ENCODE data around the gene ZNF354B.
"Not testable (repeated sequence)": the region's sequence is repeated elsewhere in the genome, so short reads cannot be mapped to it uniquely, and the experiment has no call there.

The ZNF354B gene

DNA sequence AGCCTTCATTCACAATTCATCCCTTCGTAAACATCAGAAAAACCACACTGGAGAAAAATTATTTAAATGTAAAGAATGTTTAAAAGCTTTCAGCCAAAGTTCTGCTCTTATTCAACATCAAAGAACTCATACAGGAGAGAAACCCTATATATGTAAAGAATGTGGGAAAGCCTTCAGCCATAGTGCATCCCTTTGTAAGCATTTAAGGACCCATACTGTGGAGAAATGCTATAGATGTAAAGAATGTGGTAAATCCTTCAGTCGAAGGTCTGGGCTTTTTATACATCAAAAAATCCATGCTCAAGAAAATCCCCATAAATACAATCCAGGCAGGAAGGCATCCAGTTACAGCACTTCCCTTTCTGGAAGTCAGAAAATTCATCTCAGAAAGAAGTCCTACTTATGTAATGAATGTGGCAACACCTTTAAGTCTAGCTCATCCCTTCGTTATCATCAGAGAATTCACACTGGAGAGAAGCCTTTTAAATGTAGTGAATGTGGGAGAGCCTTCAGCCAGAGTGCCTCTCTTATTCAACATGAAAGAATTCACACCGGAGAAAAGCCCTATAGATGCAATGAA is 23.5 kb downstream of the ZNF354B start:
- in situ Hi-C loops (cut with MboI; ENCODE audit: low sequenced_read_pairs), result not testable (repeated sequence)

DNA sequence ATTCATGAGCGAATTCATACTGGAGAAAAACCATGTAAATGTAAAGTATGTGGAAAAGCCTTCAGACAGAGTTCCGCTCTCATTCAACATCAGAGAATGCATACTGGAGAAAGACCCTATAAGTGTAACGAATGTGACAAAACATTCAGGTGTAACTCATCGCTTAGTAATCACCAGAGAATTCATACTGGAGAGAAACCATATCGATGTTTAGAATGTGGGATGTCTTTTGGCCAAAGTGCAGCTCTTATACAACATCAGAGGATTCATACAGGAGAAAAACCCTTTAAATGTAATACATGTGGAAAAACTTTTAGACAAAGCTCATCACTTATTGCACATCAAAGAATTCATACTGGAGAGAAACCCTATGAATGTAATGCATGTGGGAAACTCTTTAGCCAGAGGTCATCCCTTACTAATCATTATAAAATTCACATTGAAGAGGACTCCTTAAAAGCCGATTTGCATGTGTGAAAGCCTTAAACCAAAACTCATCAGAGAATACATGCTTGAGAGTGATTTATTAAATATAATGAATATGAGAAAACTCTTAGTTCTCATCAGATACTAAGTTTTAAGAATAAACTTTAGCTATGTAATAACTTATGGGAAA is 24.2 kb downstream of the ZNF354B start:
- in situ Hi-C loops (cut with MboI; ENCODE audit: low sequenced_read_pairs), result no loop called here

DNA sequence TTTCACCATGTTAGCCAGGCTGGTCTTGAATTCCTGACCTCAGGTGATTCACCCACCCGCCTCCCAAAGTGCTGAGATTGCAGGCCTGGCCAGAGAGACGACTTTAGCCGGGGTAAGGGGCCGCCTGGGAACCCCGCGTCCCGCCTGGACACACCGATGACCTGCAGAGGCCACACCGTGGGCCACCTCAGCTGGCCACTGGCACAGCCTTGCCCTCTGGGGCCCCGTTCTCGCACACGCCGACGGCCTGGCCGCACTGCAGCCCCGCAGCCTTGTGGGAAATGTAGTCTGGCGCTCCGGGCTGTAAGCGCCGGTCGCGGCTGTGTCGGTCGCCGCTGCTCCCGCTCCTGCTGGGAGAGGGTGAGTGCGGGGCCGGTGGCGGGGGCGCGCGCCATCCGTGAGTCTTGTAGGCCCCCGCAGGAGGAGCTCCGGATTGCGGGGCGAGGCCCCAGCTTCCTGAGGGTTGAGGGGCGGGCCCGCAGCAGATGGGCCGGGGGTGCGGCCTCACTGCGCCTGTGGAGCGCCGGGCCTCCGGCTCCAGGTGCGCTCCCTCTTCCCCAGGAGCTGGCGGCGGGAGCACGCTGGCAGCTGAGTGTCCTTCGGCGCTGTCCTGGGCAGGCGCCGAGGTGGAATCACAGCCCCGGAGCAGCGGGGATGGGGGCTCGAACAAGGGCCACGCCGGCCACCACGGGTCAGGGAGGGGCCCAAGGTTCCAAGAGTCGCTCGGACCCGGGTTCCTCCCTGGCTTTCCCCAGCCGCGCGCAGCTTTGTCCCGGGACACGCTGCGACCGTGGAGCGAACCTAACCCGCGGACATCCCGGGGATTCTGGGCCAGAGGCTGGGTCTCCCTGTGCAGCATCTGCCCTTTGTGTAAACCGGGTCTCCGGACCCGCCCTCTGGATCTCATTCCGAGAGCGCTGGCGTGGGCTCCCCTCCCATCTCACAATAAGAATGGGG is 36.1 kb downstream of the ZNF354B start, which contains the start of gene ZFP2:
Gene ZFP2, plus strand, starts transcription at position 299 of the 957 bp plus-strand sequence. CDS start 35,401 bp downstream, outside the sequence.
- in situ Hi-C loops (cut with MboI; ENCODE audit: low sequenced_read_pairs), result no loop called here

DNA sequence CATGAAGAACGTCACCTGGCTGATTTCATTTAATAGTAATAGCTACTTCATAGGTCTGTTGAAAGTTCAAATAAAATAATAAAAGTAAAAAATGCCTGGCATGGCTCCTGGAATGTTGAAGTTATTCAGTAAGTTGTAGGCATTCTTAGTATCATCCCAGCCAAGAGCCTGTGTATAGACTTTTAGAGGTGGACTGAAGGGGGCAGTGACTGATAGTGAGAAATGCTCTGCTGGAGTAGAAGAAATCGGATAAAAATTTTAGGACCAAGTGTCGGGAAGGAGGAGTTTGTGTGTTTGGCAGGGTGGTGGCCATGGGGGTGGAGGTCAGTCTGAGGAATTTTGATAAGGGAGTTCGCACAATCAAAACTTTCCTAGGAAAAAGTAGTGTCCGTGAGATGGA is 39.5 kb downstream of the ZNF354B start:
- in situ Hi-C loops (cut with MboI; ENCODE audit: low sequenced_read_pairs), result no loop called here

DNA sequence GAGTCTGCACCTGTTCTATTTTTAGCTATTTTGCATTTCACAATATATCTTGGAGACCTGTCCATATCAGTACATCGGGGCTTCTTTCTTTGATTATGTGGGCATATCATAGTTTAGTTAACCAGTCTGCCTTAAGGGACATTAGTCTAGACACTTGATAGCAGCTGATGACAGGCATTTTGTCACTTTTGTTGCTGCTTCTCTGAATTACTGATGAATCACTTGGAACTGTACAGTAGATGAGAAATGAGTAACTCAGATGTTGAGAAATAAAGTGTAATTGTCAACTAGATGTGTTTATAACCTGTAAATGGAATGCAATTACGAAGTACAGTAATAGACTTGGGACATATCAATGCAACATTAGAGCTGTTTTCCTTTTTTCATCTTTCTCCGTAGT is 43.1 kb downstream of the ZNF354B start:
- in situ Hi-C loops (cut with MboI; ENCODE audit: low sequenced_read_pairs), result no loop called here

DNA sequence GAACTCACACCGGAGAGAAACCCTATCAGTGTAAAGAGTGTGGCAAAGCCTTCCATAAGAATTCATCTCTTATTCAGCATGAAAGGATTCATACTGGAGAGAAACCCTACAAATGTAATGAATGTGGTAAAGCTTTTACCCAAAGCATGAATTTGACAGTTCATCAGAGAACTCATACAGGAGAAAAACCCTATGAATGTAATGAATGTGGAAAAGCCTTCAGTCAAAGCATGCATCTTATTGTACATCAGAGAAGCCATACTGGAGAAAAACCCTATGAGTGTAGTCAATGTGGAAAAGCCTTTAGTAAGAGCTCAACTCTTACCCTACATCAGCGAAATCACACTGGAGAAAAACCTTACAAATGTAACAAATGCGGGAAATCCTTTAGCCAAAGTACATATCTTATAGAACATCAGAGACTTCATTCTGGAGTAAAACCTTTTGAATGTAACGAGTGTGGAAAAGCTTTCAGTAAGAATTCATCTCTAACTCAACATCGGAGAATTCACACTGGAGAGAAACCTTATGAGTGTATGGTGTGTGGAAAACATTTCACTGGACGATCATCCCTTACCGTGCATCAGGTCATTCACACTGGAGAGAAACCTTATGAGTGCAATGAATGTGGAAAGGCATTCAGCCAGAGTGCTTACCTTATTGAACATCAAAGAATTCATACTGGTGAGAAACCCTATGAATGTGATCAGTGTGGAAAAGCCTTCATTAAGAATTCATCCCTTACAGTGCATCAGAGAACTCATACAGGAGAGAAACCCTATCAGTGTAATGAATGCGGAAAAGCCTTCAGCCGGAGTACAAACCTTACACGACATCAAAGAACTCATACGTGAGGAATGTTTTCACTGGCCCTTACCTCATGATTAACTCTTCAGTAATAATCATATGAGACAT is 72.3 kb downstream of the ZNF354B start:
- in situ Hi-C loops (cut with MboI; ENCODE audit: low sequenced_read_pairs), result no loop called here

Data from HL-60/S4 treated with phorbol 12-myristate 13-acetate at 8.2 ng/mL for 4 days and 3 days (cell line).